Measurements from ENCODE around the gene SLC16A2. TPM values are rescaled to one million over a fixed set of nuclear protein-coding genes. Genes with fewer than 3 reads are reported as not detected.

Gene SLC16A2
- total and polyA plus RNA-seq, 9 donors, result 8.1 to 41.4 (median 24.1) TPM

GRCh38 chrX:74529311-74529710, 108.0 kb downstream of the SLC16A2 start:
- H3K4me3 ChIP-seq, result no peak overlapping the region
- 84 to 94% (median 91%) methylated on average over 6 of the region's 6 CpGs for WGBS, 3 donors
- no peak for TF ChIP-seq CTCF (IDR thresholded peaks at IDR 0.05)

GRCh38 chrX:74531081-74531480, 109.8 kb downstream of the SLC16A2 start:
- Histone ChIP-seq H3K4me3 (no peak overlapping the region), H3K4me1 (ENCODE audit: insufficient read depth) (no peaks in the 10 kb centered on the region), H3K9me3 (no peaks in the 10 kb centered on the region), H3K27ac (no peak overlapping the region), H3K36me3 (no peaks in the 10 kb centered on the region), H3K27me3 (no peaks in the 10 kb centered on the region)
- TF ChIP-seq EP300 (IDR thresholded peaks at IDR 0.05), result no peak
- TF ChIP-seq POLR2A (IDR thresholded peaks at IDR 0.05), result no peak
- no peak for TF ChIP-seq CTCF (IDR thresholded peaks at IDR 0.05)
- 78 to 85% (median 81%) methylated on average over 7 of the region's 7 CpGs for WGBS, 3 donors
- intact Hi-C loops (cut with DNase I), result loop anchor here in 1 of 4 donors (10.0 kb wide), 1 partner anchor 106 kb away; the partner anchor contains the start of gene SLC16A2
- no peak for DNase-seq

More at GRCh38 chrX:74529311-74529710, 108.0 kb downstream of the SLC16A2 start:
- Histone ChIP-seq H3K36me3 (no peaks in the 10 kb centered on the region), H3K27ac (no peak overlapping the region), H3K9me3 (no peaks in the 10 kb centered on the region), H3K4me1 (ENCODE audit: insufficient read depth) (no peaks in the 10 kb centered on the region), H3K27me3 (no peaks in the 10 kb centered on the region)
- intact Hi-C loops (cut with DNase I), result no loop called here
- no peak for DNase-seq

GRCh38 chrX:74534569-74535038, 113.3 kb downstream of the SLC16A2 start:
- TF ChIP-seq POLR2A (IDR thresholded peaks at IDR 0.05) (no peak), EP300 (IDR thresholded peaks at IDR 0.05) (no peak), CTCF (IDR thresholded peaks at IDR 0.05) (no peak)
- 80 to 90% (median 88%) methylated on average over 2 of the region's 2 CpGs for WGBS, 3 donors
- no peaks in the 10 kb centered on the region for H3K4me1 ChIP-seq (ENCODE audit: insufficient read depth)
- no peaks in the 10 kb centered on the region for H3K27me3 ChIP-seq
- intact Hi-C loops (cut with DNase I), result loop anchor here in 1 of 4 donors (10.0 kb wide), 1 partner anchor 110 kb away; the partner anchor contains the start of gene SLC16A2
- no peak for DNase-seq
- no peaks in the 10 kb centered on the region for H3K9me3 ChIP-seq
- no peak overlapping the region for H3K4me3 ChIP-seq
- no peak overlapping the region for H3K27ac ChIP-seq
- no peaks in the 10 kb centered on the region for H3K36me3 ChIP-seq

GRCh38 chrX:74535086-74535407, 113.8 kb downstream of the SLC16A2 start:
- 22 to 34% (median 24%) methylated on average over 5 of the region's 5 CpGs for WGBS, 3 donors

More at GRCh38 chrX:74535086-74535407, 113.8 kb downstream of the SLC16A2 start:
- Histone ChIP-seq H3K4me1 (ENCODE audit: insufficient read depth) (no peaks in the 10 kb centered on the region), H3K9me3 (no peaks in the 10 kb centered on the region), H3K27me3 (no peaks in the 10 kb centered on the region), H3K36me3 (no peaks in the 10 kb centered on the region), H3K4me3 (no peak overlapping the region), H3K27ac (peak overlapping the region in 1 of 2 donors; percentile 85)
- intact Hi-C loops (cut with DNase I), result loop anchor here in 1 of 4 donors (10.0 kb wide), 1 partner anchor 110 kb away; the partner anchor contains the start of gene SLC16A2
- TF ChIP-seq EP300 (IDR thresholded peaks at IDR 0.05) (no peak), CTCF (IDR thresholded peaks at IDR 0.05) (no peak), POLR2A (IDR thresholded peaks at IDR 0.05) (no peak)
- no peak for DNase-seq

All from ovary (tissue), 9 donors.